ENCODE results near the gene UBAC1.

GRCh38 chr9:135888126-135888765 is 72.9 kb downstream of the UBAC1 start:
- TF ChIP-seq POLR2A (IDR thresholded peaks at IDR 0.05) (no peak), CTCF (IDR thresholded peaks at IDR 0.05) (no peak)

All from vagina (tissue), 2 donors.